GM18502 (cell line): ENCODE measurements around the gene APRT.
"Not testable (repeated sequence)": the region's sequence is repeated elsewhere in the genome, so short reads cannot be mapped to it uniquely, and the experiment has no call there.

Experiments
- ATAC-seq: cut with Tn5 transposase; IDR thresholded peaks from one replicate; pipeline ENCODE4 v1.9.1; 2021; ENCODE audit warnings: mild to moderate bottlenecking; ENCODE audit not compliant: unreplicated experiment, poor library complexity

APRT gene

GRCh38 chr16:88824256-88825077, 12.7 kb upstream of the APRT start:
- no peak for ATAC-seq

- not testable (repeated sequence) for ATAC-seq
Observed at GRCh38 chr16:88823646-88824045, 11.9 kb upstream of the APRT start.

DNA sequence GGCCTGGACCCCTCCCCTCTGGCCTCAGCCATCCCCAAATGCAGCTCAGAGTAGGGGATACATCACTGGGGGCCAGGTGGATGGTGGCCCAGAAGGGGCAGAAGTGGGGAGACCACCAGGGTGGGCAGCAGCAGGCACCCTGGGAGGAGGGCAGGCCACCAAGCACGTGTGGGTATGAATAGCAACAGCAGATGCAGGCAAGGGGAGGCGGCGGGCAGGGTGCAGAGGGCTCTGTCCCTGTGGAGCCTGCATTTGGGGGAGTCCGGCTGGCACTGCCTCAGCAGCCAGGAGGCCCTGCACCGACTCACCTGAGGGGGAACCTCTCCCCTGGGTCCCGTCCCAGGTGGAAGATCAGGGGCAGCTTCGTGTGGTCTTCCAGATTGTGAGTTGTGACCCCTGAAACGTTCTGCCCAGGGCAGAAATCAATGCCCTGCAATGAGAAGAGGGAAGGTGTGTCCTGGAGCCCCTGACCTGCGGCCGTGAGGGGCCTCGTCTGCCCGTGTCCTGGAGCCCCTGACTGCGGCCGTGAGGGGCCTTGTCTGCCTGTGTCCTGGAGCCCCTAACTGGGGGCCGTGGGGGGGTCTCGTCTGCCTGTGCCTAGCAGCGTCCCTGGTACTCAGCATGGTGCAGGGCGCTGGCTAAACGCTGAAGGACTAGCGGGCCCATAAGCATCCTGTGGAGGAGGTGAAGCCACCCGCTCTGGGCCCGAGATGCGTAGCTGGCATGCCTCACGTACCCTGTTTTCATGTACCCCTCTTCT, 10.7 kb upstream of the APRT start:
- ATAC-seq = no peak

- no peak for ATAC-seq
Observed at GRCh38 chr16:88821168-88821850, 9.6 kb upstream of the APRT start.

DNA sequence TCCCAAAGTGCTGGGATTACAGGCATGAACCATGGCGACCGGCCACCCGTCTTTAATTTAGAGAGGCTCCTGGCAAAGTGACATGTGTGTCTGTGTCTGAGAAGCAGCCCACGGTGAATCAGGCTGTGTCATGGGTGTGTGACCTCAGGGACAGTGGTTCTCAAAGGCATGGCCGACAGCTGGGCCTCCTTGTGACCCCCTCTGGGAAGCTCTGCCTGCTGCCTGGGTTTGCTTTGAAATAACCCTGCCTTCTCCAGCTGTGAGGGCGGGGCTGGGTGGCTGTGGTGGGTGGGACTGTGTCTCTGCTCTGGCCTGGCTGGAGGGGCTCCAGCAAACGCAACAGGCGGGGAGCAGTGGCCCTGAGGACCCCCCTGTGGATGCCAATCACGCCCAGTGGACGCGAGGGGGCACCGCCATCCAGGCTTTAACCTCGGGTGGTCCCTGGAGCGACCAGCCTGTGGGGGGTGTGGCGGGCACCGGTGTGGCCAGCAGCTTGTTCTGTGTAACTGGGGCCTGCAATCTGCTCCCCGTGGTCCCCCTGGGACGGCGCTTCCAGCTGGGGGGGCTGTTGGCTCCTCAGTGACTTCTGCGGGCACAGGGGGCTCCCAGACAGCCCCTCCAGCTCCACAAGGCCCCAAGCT, 8.8 kb upstream of the APRT start:
- no peak for ATAC-seq

DNA sequence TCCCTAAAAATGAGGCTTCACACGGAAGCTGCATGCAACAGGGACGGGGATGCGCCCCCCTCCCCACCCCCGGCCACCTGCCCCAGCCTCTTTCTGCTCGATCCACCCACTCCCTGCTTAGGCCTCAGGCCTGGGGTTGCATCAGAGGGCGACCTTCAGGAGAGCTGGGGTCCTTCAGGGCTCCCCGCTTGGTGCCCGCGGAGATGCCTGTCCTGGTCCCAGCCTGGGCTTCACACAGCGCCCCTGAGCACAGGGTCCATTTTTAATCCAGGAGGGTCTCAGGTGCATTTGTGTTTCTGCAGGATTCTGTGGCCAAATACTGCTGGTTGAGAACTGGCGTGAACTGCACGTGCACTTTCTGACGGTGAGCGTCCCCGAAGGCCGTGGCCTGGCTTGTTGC, 7.4 kb upstream of the APRT start:
- ATAC-seq = no peak

GRCh38 chr16:88818575-88818874, 6.8 kb upstream of the APRT start:
- no peak for ATAC-seq

GRCh38 chr16:88817785-88818574, 6.3 kb upstream of the APRT start:
- no peak for ATAC-seq

DNA sequence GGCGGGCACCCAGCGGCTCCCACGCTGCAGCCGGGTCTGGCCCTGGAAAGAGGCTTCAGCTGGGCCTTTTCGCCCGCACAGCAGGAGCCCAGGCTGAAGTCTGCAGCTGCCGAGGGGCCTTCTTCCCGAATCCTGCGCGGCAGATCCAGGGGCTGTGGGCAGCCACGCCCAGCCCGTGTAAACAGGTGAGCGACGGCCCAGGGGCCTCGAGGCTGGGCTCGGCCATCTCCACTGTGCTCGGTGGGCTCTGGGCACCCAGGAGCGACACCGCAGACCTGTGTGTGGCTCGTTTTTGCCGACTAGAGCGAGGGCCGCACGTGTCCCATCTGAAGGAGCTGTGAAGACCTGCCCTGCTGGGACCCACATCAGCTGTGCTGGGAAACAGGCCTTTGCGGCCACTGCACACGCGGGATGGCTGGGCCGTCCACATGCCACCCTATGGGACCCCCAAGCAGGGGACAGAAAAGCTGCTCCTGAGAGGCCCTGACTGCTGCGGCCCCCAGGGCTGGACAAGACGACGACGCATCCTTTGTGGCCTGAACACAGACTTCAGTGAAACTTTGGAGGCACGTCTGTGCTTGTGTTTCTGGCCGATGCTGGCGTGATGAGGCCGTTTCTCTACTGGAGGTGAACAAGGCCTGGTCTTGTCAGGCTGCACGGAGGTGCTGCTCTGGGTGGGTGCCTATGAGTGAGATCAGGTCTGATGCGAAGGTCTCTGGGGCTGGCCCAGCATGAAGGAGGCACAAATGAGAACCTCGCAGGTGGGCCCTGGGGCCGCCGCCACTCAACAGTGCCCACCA, 5.2 kb upstream of the APRT start:
- ATAC-seq = no peak

DNA sequence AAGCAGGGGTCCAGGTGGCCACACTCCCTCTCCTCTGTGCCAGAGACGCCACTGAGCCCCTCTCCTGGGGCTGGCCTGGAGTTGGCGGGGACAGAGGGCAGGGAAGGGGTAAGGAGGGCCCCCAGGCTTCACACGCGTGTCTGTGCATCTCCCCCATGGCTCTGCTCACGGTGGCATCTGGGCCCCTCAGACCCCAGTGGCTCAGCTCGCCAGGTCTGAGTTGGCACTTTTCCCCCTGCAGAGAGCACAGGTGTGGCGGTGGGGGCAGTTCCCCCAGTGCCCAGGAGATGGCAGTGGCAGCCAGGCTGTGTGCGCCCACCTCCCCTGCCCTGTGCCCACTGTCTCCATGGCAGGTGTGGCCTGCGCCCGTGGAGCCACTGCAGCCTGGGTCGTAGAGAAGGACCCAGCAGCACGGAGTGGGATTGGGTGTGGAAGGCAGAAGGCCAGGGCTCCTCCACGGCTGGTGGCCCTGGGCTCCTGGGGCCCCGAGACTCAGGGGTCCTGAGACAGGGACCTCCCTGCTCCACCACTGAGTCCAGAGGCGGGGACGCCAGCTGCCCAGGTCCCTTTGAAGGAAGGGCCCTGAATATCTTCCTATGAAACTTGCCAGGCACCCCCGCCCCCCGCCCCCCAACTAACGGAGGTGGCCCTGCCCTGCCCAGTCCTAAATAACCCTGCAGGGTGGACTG, 4.3 kb upstream of the APRT start:
- no peak for ATAC-seq

DNA sequence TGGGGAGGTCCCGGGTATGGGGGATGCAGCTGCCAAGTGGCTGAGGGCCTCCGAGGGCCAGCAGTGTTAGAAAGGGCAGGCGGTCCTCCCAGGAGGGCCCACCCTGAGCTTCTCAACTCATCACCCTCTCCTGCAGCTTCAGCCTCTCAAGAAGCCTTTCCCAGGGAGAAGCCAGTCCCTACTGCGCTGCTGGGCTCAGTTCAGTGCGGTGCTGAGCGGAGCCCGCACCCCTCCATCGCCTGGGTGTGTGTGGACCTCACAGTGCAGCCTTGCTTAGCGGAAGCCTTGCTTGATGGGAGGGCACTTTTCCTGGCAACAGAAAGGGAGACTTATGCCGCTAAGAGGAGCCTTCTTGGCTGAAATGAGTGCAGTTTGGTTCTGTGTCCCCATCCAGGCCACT, 3.5 kb upstream of the APRT start:
- no peak for ATAC-seq

DNA sequence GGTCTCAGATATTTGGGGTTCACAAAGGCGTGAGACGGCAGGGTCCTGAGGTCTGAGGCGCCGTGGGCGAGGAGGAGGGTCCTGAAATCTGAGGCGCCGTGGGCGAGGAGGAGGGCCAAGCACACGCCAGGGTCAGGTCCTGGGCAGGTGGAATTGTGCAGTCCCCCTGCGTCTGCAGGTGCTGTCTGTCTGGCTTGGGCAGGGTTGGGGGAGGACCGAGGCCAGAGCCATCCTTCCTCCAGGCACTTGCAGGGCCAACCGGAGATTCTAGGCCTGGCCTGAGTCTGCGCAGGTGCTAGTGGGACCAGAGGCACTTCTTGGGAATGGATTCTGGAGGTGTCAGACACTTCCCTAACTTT, 2.4 kb upstream of the APRT start:
- no peak for ATAC-seq

DNA sequence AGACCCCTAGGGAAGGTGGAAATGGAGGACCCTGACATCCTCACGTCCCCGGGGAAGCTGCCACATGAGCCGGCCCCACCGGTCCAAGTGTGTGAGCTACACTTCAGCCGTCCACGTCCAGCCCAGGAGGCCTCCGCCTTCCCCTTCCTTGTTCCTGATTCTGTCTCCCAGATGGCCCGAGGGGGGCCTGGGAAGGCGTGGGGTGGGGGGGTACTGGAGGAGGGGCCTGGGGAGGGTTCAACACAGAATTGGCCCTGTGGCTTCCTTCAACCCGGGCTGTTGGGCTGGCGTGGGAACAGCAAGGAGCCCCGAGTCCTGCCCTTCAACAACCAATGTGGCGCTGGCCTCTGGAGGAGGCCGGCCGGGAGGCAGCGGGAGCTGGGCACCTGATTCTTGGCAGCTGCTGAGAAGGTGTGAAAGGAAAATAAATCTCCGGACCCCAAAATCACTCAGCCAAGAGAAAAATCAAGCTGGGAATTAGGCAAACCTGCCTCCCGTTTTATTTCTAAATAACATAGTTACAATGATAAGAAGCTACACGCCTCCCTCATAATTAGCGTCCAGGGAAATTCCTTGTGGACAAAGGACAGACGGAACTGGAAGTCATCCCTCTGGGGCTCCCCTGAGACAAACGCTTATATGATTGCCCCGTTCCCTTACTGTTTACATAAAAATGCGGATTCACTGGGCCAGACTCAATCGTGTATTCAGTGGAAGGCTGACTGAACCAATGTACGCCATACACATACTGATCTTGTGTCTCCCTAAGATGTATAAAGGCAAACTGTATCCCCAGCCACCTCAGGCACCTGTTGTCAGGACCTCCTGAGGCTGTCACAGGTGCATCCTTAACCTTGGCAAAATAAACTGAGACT, 1.8 kb upstream of the APRT start:
- ATAC-seq = no peak

DNA sequence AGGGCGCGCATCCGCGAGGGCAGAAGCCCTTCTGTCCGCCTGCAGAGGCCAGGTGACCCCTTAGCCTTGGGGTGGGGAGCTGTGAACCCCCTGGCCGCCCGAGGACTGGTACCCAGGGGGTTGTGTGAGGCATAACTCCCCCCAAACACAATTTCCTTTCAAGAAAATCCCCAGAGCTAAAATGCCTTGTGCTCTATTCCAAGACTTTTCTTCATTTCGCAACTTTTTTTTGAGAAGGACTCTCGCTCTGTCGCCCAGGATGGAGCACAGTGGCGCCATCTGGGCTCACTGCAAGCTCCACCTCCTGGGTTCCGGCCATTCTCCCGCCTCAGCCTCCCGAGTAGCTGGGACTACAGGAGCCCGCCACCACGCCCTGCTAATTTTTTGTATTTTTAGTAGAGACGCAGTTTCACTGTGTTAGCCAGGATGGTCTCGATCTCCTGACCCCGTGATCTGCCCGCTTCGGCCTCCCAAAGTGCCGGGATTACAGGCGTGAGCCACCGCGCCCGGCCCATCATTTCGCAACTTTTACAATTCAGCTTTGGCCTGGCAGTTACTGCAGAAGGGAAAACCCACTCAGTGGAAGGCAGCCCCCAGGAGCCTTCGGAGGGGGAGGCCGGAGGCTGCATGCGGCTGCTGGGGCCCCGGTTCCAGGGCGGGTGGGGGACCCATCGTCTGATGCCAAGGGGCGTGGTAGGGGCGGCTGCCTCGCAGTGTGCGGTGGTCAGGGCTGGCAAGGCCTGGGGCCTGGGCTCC, 963 bp upstream of the APRT start:
- no peak for ATAC-seq

DNA sequence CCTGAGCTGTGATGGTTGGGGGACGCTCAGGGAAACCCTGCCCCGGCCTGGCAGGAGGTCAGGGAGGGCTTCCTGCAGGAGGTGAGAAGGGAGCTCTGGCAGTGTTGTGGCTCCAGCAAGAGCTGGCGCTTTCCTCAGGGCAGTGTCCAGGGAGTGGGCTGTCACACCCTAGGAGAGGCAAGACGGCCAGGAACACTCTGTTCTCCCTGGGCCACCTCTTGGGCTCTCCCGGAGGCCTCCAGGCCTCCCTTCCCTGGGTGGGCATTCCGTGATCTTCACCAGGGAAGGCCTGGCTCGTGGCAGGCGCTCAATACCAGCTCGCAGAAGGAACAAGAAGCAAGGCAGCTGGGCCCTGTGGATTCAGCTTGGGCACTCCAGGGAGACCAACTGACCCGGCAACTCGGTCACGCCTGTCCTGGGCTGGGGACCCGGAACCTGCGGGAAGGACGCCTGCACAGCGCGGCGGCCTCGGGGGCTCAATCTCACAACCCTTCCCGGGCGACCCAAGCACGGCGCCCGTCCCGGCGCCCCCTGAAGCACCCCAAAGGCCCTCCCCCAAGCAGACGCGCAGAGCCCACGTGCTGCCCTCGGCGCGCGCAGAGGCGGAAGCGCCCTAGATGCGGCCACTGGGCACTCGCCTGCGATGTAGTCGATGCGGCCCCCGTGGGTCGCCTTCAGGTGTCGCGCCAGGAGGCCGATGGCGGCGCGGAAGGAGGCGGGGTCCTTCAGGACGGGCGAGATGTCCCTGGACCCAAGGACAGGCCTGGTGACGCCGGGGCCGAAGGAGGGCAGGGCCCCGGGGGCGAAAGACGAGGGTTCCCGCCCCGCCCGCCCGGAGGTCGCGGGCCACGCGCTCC, 588 bp downstream of the APRT start:
- ATAC-seq = peak; percentile 49

DNA sequence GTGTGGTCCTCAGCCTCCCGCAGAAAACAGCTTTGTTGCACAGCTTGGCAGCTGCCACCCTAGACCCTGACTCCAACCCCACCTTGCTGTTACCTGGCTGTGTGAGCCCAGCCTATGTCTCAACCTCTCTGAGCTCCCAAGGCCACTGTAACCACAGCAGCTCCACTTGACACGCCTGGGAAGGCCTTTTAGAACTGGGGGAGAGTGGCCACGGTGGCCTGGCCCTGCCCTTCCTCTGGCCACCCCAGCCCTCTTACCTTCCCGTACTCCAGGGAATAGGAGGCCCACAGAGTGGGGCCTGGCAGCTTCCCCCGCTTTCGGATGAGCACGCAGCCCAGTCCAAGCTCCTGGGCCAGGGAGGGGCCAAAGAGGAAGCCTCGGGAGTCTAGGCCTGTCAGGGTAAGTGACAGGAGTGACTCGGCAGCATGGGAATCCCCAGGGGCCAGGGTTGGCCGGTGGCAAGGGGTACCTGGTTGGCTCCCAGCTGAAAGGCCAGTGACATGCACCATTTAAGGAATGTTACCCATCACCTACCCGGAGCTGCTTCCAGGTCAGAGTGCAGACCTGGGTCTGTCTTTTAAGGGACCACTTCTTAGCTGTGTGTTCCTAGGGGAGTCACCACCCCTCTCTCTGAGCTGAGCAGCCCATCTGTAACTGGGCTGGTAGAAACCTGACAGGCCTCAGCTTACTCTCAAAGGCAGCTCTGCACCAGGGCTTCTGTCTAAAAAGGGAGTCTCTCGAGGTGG, 1.4 kb downstream of the APRT start:
- ATAC-seq = no peak
